K562 (cell line): ENCODE data around the gene POLR3E. TPM values are rescaled to one million over a fixed set of nuclear protein-coding genes. Genes with fewer than 3 reads are reported as not detected.
A peak's percentile ranks its signal among the peaks of the same experiment; 100 is the strongest.

Source experiments
- GTF2B ChIP-seq: IDR thresholded peaks from 2 replicates; pipeline ENCODE4 v1.6.1; 2011; ENCODE audit not compliant: insufficient read length; ENCODE audit errors: extremely low read depth
- GTF2F1 ChIP-seq: IDR thresholded peaks from 2 replicates; pipeline ENCODE4 v1.6.1; 2011; ENCODE audit warnings: low read depth, low read length, improper control_type of control experiment
- MGA ChIP-seq: fragments of 450-650 bp; IDR thresholded peaks from 2 replicates; pipeline ENCODE4 v1.6.1; 2016; ENCODE audit warnings: mild to moderate bottlenecking, moderate library complexity
- POLR2B ChIP-seq: fragments of 450-650 bp; IDR thresholded peaks from 2 replicates; pipeline ENCODE4 v1.6.1; 2018; ENCODE audit warnings: low read depth; ENCODE audit not compliant: partially characterized antibody
- RAD21 ChIP-seq, 2 experiments: fragments of 250-450 bp in 1 of 2; fragments of 450-650 bp in 1 of 2; sonication (Bioruptor Pico) in 1 of 2; formaldehyde crosslinking in 1 of 2; IDR thresholded peaks in 1 of 2; conservative IDR thresholded peaks in 1 of 2; 2 replicates each; pipeline versions ENCODE4 v1.4.0 to v1.8.0; 2020 to 2022; ENCODE audit warnings: mild to moderate bottlenecking in 2 of 2, moderate library complexity in 1 of 2
- SRSF7 ChIP-seq: fragments of 200-400 bp; formaldehyde crosslinking; optimal IDR thresholded peaks from 2 replicates; pipeline ENCODE3; 2017; ENCODE audit warnings: mild to moderate bottlenecking, low read depth, low read length
- THRAP3 ChIP-seq: fragments of 450-650 bp; IDR thresholded peaks from 2 replicates; pipeline ENCODE4 v1.6.1; 2016; ENCODE audit warnings: mild to moderate bottlenecking, inconsistent platforms, borderline replicate concordance
- ZBTB5 ChIP-seq: fragments of 450-650 bp; IDR thresholded peaks from 2 replicates; pipeline ENCODE4 v1.6.1; 2017; ENCODE audit warnings: antibody characterized with exemption
- ZBTB7A ChIP-seq: IDR thresholded peaks from 2 replicates; pipeline ENCODE4 v1.6.1; 2011; ENCODE audit warnings: low read depth, mild to moderate bottlenecking, low read length, moderate library complexity, borderline replicate concordance; ENCODE audit not compliant: control insufficient read depth
- ZFP30 ChIP-seq: fragments of 250-450 bp; sonication (Bioruptor Pico); IDR thresholded peaks from 2 replicates; pipeline ENCODE4 v1.8.0; 2022; ENCODE audit warnings: moderate library complexity, mild to moderate bottlenecking, inconsistent platforms, borderline replicate concordance
- ZNF175 ChIP-seq: fragments of 200-800 bp; sonication (Bioruptor generic); IDR thresholded peaks from 2 replicates; pipeline ENCODE4 v1.6.1; 2016; ENCODE audit warnings: low read depth, mild to moderate bottlenecking, missing genetic modification characterization, missing compliant biosample characterization
- polyA plus RNA-seq, 8 experiments: library from polyadenylated mRNA; depleted of rRNA in 4 of 8; stranded (reverse) in 5 of 8; unstranded in 3 of 8; fragments of >200 nt; fragmentation: Nextera tagmentation in 2 of 8; fragmentation: Illumina TruSeq in 1 of 8; extraction: Ambion mirVana in 2 of 8; extraction: Trizol in 1 of 8; gene quantifications; 2 replicates each; pipeline versions ENCODE4 v1.2.1 to v1.2.3, GENCODE V29; 2011 to 2014; ENCODE audit warnings: inconsistent platforms in 1 of 8, missing spikeins in 1 of 8
- total RNA-seq, 7 experiments: library from RNA; depleted of rRNA in 6 of 7; stranded (reverse); fragments of >200 nt in 6 of 7; fragmentation: Illumina TruSeq in 2 of 7; extraction: Trizol in 2 of 7; gene quantifications; 2 replicates each; pipeline versions ENCODE4 v1.2.1 to v1.2.3, GENCODE V29; 2011 to 2021; ENCODE audit warnings: low replicate concordance in 1 of 7

POLR3E gene
- total and polyA plus RNA-seq, 9 of the 15 experiments (the other 6 are each of a cell fraction or from before 2014, with no cell fraction given): 17.7 to 151 (median 82.6) TPM

- TF ChIP-seq MGA: peak; percentile 54; the same call in 1 of the 2 replicates
- 0 out of 4 replicates have a peak, but pooled peaks of 1 of the 2 experiments have one; percentile 11 for TF ChIP-seq RAD21 (CRISPR knock-in tag; conservative IDR thresholded peaks at IDR 0.05 in 1 of 2, IDR thresholded peaks at IDR 0.05 in 1 of 2)
- no peak for TF ChIP-seq ZBTB5
- no peak for TF ChIP-seq THRAP3
- no peak for TF ChIP-seq ZFP30 (CRISPR knock-in tag)
- no peak for TF ChIP-seq ZBTB7A
- no peak for TF ChIP-seq GTF2F1
- no peak for TF ChIP-seq SRSF7
- TF ChIP-seq POLR2B: no peak
- TF ChIP-seq ZNF175 (CRISPR knock-in tag): peak; percentile 66; the same call in 1 of the 2 replicates
- TF ChIP-seq GTF2B: no peak
These were observed 14.8 kb upstream of the POLR3E start (continued) for GRCh38 chr16:22282254-22282892.
